Inflammatory macrophage treated with lipopolysaccharide for 1 hour (primary cell): Measurements from ENCODE around the gene SSBP2.
"Not testable (repeated sequence)": the region's sequence is repeated elsewhere in the genome, so short reads cannot be mapped to it uniquely, and the experiment has no call there.

Experiments
- DNase-seq, 2 donors: peaks; one replicate each; pipeline ENCODE4 v3.0.0-alpha.2; 2020 to 2022

SSBP2 gene

DNA sequence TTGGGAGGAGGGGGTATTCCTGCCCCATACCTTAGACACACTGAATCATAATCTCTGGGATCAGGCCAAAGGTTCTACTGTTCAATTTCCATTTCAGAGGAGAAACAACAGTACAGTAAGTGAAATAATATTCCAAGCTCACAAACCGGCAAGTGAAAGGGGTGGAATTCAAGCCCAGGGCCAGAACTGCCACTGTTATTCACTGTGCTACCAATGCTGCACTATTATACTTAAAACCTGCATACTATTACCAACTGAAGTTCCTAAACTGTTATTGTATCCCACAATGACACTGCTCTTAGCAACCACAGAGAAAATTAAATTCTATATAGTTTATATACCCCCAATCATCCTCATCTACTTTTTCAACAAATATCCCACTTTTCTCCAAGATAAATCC is 24.6 kb downstream of the SSBP2 start:
- DNase-seq: no peak

DNA sequence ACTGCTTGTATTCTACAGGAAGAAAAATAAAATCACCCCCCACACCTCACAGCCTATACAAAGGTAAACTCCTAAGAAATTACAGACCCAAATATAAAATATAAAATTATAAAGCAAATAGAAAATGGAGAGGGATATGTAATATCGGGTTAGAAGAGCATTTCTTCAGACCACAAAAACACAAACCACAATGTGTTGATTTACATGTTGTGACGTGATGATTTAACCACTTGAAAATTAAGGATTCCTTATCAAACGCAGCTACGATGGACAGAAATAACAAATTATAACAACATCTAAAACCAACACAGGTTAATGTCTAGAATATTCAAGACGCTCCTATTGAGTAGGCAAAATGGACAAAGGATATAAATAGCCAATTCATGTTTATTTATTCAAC is 26.3 kb downstream of the SSBP2 start:
- no peak for DNase-seq

DNA sequence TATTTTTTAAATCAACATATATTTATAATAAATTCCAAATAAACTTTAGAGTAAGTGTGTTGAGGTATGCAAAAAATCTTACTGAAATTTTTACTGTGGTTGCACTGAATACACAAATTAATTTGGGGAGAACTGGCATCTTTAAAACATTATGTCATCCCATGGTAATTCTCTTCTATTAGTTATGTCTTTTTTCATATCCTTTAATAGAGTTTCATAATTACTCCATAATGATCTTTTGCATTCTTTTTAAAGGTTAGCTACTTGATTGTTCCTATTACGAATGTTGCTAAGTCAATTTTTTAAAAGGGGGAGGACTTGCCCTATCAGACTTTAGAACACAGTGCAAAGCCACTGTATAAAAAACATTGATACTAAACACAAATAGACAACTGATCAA is 26.8 kb downstream of the SSBP2 start:
- DNase-seq: no peak

DNA sequence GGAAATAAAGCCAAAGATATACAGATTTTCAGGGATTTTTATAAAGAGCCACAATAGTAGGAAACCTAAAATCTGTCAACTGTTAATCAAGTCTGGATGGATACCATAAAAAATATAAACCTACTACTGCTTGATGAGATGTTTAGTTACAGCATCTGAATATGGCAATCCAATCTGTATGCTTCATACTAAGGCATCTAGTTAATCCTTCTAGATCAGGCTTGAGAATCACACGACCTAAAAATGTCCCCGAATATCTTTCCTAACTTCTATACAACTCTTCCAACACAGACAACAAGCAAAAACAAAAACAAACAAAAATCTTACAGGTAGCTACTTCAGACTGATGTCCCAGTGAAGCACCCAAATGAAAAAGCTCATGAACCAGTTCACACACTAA is 29.8 kb downstream of the SSBP2 start:
- DNase-seq: no peak

DNA sequence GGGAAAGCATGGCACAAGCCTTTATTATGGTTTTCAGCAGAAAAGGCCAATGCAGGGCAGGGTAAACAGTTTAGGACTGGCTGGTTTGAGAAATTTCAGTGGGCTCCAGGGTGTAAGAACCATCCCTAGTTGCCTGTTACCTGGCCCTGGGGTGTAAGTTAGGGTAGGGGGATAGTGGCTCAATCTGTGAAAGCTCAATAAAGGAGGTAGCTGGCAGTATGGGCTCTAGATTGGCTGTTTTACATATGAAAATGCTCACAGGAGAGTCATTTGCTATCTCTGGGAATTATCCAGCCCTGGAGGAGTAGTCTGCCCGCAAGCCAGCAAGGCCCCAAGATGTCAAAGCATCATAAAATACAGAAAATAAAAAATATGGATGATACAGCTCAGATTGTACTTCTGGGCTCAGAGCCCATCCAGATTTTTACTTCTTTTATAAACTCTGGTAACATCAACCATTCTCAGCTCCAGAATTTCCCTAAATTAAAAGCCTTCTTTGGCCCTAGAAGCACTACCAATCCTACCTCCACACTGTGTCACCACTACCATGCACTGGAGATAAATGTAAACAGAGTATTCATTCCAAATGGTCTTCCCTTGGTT is 31.1 kb downstream of the SSBP2 start:
- DNase-seq: no peak

DNA sequence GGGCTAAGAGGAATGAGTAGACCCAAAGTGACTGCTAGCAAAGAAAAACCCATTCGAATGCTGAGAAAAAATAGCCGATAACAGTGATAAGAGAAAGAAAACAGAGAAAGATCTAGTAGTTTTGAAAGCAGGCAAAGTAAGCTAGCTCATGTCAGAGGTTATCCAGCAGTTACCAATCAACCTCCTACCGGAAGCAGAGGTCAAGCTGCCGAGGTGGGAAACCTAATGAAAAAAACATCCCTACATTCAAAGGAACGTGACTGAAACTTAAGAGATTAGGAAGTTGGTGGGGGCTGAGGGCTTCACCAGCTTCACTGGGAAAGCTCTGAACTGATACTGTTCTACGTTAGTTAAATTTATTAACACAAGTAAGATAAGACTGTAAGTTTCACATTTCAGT is 32.6 kb downstream of the SSBP2 start:
- no peak for DNase-seq

DNA sequence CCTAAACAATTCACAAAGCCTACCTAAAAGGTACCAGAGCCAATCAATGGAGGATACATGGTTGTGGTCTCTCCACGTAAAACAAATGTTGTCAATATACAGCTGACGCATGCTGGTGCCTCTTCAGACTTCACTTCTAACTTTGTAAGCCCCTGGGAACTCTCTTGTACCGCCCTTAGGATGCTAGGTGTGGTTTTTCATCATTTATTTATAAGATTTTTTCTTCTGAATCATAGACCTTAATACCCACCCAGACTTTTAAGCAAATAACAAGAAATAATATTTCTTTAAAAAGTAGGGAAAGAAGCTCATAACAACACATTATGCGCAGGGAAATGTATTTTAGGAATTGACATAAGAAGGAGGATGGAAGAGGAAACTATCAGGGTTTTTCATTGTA is 33.0 kb downstream of the SSBP2 start:
- DNase-seq: no peak

DNA sequence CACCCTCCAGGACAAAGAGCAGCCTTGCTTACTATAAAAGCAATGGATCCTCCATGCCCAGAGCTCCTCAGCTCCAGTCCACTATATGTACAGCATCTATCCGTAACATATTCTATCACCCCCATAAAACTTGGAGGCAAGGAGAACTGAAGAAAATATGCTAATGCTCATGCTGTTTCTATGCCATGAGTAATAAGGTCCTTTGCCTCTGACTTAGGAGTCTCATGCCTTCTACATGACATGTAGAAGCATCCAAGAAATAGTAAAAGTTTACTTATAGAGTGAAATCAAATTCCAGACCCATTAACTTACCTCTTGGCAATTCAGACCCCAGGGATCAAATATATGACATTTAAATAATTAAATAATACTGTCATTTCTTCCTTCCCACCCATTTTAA is 33.7 kb downstream of the SSBP2 start:
- no peak for DNase-seq

DNA sequence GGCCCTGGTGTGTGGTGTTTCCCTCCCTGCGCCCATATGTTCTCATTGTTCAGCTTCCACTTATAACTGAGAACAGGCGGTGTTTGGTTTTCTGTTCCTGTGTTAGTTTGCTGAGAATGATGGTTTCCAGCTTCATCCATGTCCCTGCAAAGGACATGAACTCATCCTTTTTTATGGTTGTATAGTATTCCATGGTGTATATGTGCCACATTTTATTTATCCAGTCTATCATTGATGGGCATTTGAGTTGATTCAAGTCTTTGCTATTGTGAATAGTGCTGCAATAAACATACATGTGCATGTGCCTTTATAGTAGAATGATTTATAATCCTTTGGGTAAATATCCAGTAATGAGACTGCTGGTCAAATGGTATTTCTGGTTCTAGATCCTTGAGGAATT is 36.8 kb downstream of the SSBP2 start:
- DNase-seq: not testable (repeated sequence)

DNA sequence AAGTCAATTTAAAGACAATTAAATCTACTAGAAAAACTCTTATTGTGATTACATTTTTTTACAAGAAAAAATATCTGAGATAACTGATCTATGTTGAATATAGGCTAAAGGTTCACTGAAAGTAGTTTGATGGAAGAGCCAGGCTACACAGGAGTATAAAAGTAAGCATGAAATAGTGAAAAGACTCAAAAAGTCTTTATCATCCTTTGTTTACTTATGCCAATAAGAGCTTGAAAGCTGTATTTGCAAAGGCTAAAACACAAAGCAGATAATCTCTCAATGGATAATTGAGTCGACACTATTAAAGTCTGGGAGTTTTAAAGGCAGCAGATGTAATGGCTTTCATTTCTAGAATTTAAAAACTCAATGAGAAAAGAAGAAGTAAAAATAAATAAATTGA is 42.0 kb downstream of the SSBP2 start:
- DNase-seq: no peak

DNA sequence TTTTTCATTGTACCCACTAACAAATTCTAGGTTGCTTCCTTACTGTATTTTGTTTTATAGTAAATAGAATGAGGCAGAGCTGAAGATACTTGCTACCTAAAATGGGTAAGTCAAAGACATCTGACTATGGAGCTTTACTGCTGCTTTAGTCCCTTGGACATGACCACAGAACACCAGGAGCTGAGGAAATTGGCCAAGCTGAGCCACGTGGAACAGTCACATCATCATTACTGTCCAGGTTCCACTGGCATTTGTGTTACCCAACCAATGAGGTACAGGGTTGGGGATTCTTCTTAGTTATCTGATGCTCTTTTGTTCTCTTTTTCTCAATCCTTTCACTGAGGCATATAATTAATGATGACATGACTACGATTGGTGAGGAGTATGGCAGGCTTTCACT is 47.1 kb downstream of the SSBP2 start:
- DNase-seq: no peak

DNA sequence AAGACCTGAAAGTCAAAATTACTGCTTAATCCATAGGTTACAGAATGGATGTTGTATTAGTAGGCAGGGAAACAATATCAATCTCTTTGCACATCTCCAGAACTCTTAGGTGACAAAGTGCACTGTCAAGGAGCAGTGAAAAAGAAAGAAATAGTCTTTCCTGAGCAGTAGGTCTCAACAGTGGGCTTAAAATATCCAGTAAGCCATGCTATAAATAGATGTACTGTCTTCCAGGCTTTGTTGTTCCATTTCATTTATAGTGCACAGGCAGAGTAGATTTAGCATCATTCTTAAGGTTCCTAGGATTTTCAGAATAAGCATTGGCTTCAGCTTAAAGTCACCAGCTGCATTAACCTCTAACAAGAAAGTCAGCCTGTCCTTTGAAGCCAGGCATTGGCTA is 50.7 kb downstream of the SSBP2 start:
- DNase-seq: no peak

DNA sequence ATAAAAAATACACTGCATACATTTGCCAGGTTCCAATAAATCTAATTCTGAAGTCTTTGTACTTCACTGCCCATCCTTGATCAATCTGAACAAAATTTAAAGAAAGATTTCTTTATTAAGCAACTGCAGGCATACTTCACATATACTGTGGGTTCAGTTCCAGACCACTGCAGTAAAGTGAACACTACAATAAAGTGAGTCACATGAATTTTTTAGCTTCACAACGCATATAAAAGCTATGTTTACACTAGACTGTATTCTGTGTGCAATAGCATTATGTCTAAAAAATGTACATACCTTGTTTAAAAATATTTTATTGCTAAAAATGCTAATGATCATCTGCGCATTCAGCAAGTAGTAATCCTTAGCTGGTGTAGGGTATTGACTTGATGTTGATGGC is 52.1 kb downstream of the SSBP2 start:
- DNase-seq: no peak

DNA sequence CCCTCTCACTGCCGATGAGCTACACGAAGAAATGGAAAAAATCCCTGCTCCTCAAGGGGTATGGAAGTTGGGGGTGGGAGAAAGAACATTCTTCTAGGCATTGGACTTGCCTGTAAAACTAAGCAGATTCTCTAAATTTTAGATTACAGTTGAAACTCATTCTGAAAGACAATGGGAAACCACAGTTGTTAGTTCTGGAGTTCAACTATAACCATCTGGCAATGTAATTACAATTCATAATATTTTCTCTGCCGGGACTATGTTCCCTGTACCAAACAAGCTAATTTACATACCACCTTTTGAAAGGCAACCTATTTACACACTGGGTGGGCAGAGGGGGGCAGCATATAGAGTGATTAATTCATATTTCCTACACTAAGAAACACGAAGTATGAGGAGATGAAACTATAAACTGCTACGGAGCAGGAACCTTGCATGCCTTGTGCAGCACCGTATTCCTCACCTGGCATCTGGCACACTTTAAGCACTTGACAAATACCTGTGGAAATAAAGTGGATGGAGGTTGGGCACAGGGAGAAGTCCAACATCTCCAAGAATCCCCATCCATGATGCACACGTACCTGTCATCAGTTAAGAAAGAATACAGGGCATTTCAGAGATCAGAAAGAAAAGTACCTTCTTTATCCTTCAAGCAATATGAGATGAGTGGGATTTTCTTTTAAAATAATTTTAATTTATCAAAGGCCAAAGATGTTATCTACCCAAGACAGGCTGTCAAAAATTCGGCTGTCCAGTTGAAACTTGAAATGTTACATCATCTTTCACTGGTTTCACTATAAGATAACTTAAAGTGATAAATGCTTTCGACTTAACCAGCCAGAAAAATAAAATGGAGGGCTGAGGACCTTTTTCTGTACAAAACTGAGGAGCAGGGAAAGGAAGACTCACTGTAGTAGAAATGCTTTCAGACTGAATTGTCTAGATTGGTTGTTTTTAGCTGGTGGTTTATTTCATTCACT is 54.2 kb downstream of the SSBP2 start:
- DNase-seq: no peak

DNA sequence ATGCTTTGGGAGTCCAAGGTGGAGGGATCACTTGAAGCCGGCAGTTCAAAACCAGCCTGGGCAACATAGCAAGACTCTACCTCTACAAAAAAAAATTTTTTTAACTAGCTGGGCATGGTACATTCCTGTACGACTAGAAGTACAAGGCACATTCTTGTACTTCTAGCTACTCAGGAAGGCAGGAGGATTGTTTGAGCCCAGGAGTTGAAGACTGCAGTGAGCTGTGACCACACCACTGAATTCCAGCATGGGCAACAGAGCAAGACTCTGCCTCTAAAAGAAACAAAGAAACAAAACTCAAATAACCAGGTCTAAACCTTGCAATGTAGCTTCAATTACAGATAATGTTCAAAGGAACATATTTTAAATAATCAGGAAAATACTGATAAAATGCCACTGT is 56.2 kb downstream of the SSBP2 start:
- DNase-seq: no peak

DNA sequence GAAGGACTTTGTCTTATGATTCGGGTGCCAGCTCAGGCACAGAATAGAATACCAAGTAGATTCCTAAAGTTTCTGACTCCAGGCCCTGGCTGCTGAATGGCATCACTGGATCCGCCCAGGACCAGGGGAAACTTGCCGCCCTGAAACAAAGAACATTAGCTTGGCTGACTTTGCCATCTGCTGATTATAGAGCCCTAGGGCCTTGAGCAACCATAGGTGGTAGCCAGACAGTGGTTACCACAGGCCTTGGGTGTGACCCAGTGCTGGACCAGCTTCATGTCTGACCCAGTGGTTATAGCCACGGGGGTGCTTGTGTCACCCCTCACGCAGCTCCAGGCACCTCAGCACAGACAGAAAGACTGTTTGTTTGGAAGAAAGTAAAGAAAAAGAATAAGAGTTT is 62.7 kb downstream of the SSBP2 start:
- DNase-seq: no peak

DNA sequence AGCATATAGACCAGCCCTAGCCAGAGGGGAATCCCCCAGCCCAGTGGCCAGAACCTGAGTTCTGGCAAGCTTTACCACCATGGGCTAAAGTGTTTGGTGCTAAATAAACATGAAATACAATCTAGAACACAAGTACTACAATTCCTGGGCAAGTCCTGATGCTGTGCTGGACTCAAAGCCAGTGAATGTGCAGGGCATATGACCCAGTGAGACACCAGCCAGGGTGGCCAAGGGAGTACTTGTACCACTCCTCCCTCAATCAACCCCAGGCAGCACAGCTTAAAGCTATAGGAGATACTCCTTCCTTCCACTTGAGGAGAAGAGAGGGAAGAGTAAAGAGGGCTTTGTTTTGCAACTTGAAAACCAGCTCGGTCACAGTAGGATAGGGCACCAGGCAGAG is 63.6 kb downstream of the SSBP2 start:
- no peak for DNase-seq

DNA sequence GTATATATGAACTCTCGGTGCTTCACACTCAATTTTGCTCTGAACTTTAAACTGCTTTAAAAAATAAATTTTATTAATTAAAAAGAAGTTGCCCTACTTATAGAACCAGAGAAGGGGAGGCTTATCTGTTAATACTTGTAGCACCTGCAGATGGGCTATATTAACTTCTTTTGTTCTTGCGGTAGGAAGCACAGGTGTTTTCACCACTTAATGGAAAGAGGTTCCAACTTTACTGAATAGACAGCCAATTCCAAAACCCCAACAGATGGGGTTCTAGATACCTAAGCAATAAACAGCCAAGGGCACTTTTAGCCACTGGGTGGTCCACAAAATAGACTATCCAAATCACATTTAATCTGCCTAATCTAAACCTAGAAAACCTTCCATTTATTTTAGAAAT is 65.4 kb downstream of the SSBP2 start:
- DNase-seq: no peak

DNA sequence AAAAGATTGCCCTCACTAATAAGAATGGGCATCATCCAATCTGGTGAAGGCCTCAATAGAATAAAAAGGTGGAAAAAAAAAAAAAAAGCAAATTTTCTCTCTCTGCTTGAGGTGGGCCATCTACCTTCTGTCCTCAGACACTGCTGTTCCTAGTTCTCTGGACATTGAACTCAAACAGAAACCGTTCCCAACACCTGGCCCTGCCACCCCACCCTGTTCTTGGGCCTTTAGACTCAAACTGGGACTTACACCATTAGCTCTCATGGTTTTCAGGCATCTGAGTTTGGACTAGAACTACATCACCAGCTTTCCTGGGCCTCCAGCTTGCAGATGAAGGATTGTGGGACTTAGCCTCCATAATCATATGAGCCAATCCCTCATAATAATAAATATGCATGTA is 71.0 kb downstream of the SSBP2 start:
- no peak for DNase-seq

DNA sequence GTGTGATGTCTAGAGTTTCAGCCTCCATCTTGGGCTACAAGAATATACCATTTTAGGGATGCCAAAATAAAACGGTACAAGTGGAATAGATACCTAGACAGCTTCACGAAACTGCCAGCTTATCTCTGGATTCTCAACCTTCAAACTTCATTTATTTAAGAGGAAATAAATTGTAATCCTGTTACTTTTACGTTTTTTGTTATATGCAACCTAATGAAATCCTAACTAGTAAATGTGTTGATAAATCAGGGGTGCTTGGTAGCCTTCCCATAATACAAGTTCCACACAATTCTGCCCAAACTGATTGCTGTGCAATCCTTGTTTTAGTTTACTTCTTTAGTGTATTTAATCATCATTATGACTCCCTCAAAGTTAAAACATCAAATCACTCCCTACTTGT is 75.5 kb downstream of the SSBP2 start:
- no peak for DNase-seq

DNA sequence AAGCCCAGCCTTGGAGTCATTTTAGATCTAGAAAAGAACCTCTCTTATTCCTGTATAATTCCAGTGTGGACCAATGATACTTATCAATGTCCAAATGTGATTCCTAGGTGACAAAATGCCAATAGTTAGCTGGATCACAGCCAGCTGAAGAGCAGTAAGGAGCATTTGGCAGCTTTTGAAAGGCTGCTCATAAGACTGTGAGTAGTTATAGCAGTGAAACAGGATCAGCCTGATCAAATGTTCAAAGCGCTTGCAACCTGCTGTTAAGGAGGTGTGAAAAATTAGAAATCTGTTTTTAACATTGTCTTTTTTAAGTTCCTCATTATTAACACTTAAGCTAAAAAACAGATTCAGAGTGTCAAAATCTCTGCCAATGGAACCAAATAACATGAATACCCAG is 85.1 kb downstream of the SSBP2 start:
- no peak for DNase-seq

DNA sequence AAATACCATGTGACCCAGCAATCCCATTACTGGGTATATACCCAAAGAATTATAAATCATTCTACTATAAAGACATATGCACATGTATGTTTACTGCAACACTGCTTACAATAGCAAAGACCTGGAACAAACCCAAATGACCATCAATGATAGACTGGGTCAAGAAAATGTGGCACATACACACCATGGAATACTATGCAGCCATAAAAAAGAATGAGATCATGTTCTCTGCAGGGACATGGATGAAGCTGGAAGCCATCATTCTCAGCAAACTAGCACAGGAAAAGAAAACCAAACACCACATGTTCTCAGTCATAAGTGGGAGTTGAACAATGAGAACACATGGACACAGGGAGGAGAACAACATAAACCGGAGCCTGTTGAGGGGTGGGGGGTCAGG is 90.3 kb downstream of the SSBP2 start:
- not testable (repeated sequence) for DNase-seq

DNA sequence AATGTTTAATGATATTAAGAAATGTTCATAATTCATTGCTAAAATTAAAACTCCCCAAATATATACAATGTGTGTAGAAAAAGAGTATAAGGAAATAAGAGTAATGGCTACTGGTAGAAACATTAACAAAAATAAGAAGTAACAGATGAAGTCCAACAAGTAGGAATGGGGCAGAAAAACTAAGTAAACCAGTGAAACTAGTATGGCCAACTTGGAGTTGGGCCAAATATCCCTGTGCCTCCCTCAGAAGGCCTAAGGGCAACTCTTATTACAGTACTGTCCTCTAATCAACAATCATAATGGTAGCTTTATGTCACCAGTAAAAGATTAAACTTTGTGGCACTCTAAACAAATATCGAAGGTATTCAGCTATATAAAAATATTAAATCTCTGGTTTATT is 93.5 kb downstream of the SSBP2 start:
- DNase-seq: no peak

DNA sequence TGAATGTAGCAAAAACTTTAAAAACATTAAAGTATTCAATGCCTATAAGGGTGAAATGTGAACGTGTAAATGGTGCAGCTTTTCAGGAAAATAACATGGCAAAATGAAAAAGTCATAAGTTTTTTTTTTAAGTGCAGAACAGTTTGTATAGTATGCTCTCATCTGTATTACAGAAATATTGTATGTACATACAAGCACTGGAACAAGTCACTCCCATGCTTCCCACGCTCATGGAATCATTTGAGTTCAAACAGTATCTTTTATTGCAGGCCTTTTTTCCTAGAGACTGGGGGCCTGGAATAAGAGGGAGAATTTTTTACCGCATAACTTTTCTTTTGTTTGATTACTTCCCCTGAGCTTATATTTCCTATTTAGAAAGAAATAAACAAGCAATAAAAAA is 94.1 kb downstream of the SSBP2 start:
- no peak for DNase-seq

DNA sequence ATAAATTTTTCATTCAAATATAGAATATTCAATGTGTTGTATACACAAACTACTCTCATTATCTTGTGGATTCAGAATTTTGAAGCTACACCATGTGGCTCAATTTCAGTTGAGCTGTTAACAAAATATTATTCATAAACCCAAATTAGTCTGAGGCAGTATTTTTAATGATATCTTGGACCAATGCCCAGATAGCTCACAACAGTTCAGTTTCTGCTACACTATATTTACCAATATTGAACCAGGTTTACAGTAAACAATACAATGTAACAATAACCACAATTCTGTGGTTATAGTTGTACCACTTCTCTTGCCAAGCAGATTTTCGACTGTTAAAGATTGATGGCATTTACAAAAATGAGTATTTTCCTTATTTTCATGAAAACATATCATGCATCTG is 99.9 kb downstream of the SSBP2 start:
- DNase-seq: no peak
